HPDE6-E6E7 (cell line): ENCODE data around the gene DLL1.
"Not testable (repeated sequence)": the region's sequence is repeated elsewhere in the genome, so short reads cannot be mapped to it uniquely, and the experiment has no call there.

Source experiments
- DNase-seq: peaks from one replicate; pipeline ENCODE4 v3.0.0; 2011; ENCODE audit warnings: missing footprints; ENCODE audit errors: extremely low spot score

The DLL1 gene

GRCh38 chr6:170290296-170291128, at the start of gene DLL1:
TSS of gene DLL1 (minus strand) at chr6:170291078. CDS start at chr6:170290139, 939 bp downstream.
- no peak for DNase-seq

GRCh38 chr6:170335199-170335598, 44.3 kb upstream of the DLL1 start:
- not testable (repeated sequence) for DNase-seq

GRCh38 chr6:170329321-170329720, 38.4 kb upstream of the DLL1 start:
- no peak for DNase-seq

GRCh38 chr6:170317718-170318117, 26.8 kb upstream of the DLL1 start:
- no peak for DNase-seq

GRCh38 chr6:170317076-170317475, 26.2 kb upstream of the DLL1 start:
- DNase-seq: no peak

GRCh38 chr6:170316071-170316470, 25.2 kb upstream of the DLL1 start:
- DNase-seq: no peak

GRCh38 chr6:170314983-170315382, 24.1 kb upstream of the DLL1 start:
- no peak for DNase-seq

GRCh38 chr6:170313716-170314295, 22.9 kb upstream of the DLL1 start:
- DNase-seq: no peak

GRCh38 chr6:170312876-170313275, 22.0 kb upstream of the DLL1 start:
- no peak for DNase-seq

- no peak for DNase-seq
Measured at GRCh38 chr6:170311696-170312095, 20.8 kb upstream of the DLL1 start.

GRCh38 chr6:170308761-170309160, 17.9 kb upstream of the DLL1 start:
- no peak for DNase-seq

GRCh38 chr6:170307080-170307545, 16.2 kb upstream of the DLL1 start:
- no peak for DNase-seq

GRCh38 chr6:170306324-170307079, 15.6 kb upstream of the DLL1 start, which contains the start of gene FAM120B:
TSS of gene FAM120B (plus strand) at chr6:170306758. CDS start at chr6:170317391, 10,633 bp downstream.
- peak; percentile 91 for DNase-seq

- DNase-seq: no peak
Measured at GRCh38 chr6:170305805-170306323, 15.0 kb upstream of the DLL1 start.

- DNase-seq: no peak
Measured at GRCh38 chr6:170301184-170301583, 10.3 kb upstream of the DLL1 start.

GRCh38 chr6:170298688-170299087, 7.8 kb upstream of the DLL1 start:
- no peak for DNase-seq

GRCh38 chr6:170297576-170298330, 6.9 kb upstream of the DLL1 start:
- DNase-seq: no peak

- DNase-seq: no peak
Measured at GRCh38 chr6:170296746-170297575, 6.1 kb upstream of the DLL1 start.

- DNase-seq: no peak
Measured at GRCh38 chr6:170296423-170296745, 5.5 kb upstream of the DLL1 start.
